ENCODE data around the gene ADARB2.
A peak's percentile ranks its signal among the peaks of the same experiment; 100 is the strongest.
"Not testable (repeated sequence)": the region's sequence is repeated elsewhere in the genome, so short reads cannot be mapped to it uniquely, and the experiment has no call there.

ADARB2 gene

GRCh38 chr10:1423676-1424253 lies 313.6 kb downstream of the ADARB2 start:
- DNase-seq (ENCODE audit: low read depth), result no peak

- DNase-seq (ENCODE audit: low read depth), result no peak
These were observed 315.1 kb downstream of the ADARB2 start for GRCh38 chr10:1422275-1422674.

DNA sequence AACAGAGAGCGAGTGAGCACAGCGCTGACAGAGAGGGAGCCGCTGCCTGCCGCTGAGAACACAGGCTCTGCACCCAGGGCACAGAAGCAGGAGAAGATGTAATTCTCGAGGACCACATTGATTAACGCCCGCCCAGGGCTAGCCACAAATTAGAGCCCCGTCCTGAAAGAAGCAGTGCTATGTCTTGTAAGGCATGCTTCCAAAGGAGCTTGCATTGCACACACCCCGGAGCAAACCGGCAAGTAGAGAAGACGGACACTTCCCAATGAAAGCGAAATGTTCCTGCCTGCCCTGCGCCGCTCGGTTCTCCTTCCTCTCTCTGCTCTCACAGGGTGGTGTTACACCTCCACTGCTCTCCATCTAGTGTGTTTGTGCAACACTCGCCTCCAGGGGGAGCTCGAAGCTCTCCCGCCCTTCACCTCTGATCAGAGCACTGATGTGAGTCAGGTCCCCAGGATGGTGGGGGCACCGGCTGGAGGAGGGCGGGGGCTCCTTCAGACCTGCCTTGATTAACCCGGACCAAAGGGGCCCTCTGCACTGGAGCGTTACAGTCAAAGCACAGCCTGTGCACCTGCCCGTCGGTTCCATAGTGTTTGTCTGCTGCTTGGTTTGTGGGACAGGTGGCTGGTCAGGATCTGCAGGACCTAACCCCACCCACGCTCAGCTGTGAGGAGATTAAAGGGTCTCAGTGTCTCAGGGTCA lies 316.5 kb downstream of the ADARB2 start:
- peak; percentile 5 for DNase-seq (ENCODE audit: low read depth)

GRCh38 chr10:1419796-1420610 lies 317.3 kb downstream of the ADARB2 start:
- DNase-seq (ENCODE audit: low read depth), result no peak

DNA sequence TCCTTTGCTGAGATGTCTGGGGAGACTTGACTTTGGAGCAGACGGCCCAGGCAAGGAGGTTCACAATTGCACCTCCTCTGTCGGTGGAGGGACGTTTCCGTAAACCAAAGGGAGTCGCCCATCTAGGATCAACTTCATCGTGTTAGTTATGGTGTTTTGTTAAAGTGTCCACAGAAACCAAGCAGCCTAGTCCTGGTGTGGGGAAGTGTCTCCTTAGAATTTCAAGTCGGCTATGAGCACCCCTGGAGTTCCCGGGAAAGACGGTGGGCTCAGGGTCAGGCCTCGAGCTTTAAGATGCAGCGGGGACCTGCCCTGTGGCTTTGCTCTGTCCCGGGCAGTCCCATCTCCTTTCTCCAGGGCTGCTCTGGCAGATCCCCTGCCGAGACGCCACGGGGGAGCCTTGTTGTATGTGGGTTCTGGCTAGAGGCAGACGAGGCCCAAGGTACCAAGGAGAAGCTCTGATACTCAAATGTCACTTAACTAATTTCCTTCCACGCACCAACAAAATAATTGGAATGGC lies 319.2 kb downstream of the ADARB2 start:
- no peak for DNase-seq (ENCODE audit: low read depth)

GRCh38 chr10:1417574-1417973 lies 319.8 kb downstream of the ADARB2 start:
- no peak for DNase-seq (ENCODE audit: low read depth)

DNA sequence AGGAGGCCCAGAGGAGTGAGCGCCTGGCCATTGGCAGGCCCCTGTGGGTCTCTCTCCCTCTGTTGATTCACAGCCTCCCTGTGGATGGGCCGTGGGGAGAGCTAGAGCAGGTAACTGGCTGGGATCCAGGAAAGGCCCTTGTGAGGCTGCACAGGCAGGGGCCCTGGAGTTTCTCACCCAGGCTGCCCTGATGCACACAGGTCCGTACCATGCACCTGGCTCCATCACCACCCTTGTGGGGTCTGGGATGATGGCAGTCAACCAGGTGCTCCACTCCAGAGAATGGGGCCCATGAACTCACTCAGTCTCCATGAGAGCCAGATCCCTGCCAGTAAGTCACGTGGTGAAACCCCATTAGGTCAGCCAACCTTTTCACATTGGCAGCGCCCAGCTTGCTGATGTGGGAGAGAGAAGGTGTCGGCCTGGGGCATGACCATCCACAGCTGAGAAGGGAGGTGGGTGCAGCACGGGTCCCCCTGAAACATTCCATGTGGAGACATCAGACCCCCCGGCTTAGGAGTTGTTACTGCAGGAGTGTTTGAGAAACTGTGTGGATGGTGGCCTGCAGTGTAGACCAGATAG lies 320.8 kb downstream of the ADARB2 start:
- DNase-seq (ENCODE audit: low read depth), result no peak

DNA sequence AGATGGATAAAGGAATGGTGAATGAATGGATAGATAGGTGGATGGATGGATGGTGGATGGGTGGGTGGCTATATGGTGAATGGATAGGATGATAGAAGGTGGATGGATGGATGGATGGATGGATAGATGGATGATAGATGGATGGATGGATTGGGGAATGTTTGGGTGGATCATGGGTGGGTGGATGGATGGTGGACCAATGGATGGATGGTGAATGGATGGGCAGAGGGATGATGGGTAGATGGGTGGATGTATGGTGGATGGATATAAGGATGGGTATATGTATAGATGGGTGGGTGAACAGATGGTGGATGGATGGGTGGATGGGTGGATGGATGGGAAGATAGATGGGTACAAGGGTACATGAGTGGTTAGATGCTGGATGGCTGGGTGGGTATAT lies 322.4 kb downstream of the ADARB2 start:
- no peak for DNase-seq (ENCODE audit: low read depth)

GRCh38 chr10:1414346-1414745 lies 323.0 kb downstream of the ADARB2 start:
- DNase-seq (ENCODE audit: low read depth), result not testable (repeated sequence)

DNA sequence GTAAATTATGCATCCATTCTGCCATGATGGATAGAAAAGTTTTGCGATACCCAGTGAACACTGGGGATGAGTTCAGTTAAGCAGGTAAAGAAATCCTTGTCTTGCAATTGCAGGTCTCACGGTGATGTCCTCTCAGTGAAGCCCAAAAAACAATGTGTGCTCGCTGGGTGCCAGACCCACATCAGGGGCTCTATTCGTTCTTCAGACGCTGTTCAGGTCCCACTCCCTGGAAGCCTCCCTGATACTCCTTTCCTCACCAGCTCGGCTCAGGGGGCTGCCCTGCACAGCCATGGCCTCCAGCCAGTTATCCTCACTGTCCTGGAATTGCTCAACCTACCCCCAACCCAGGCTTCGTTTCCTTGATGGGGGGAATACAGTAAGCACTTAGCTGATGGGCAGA lies 323.5 kb downstream of the ADARB2 start:
- no peak for DNase-seq (ENCODE audit: low read depth)

- DNase-seq (ENCODE audit: low read depth), result no peak
These were observed 324.1 kb downstream of the ADARB2 start for GRCh38 chr10:1413256-1413655.

GRCh38 chr10:1412531-1413189 lies 324.7 kb downstream of the ADARB2 start:
- DNase-seq (ENCODE audit: low read depth), result no peak

- no peak for DNase-seq (ENCODE audit: low read depth)
These were observed 325.4 kb downstream of the ADARB2 start for GRCh38 chr10:1411956-1412355.

DNA sequence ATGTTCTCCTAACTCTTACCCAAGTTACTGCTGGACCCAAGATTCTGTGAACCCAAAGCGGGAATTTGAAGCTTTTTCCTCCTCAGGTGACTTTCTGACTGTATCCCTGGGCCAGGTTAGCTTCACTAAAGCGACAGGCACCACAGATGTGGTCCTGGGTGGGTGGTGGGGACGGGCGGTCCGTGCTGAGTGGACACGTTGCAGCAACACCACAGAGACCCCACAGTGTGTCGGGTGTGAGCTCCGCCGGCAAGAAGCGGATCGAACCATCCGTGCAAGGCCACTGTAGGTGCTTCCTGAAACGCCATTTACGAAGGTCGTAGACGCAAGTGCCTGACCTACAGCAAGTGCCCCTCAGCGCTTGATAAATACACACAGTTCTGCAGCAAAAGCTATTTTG lies 325.9 kb downstream of the ADARB2 start:
- DNase-seq (ENCODE audit: low read depth), result no peak

DNA sequence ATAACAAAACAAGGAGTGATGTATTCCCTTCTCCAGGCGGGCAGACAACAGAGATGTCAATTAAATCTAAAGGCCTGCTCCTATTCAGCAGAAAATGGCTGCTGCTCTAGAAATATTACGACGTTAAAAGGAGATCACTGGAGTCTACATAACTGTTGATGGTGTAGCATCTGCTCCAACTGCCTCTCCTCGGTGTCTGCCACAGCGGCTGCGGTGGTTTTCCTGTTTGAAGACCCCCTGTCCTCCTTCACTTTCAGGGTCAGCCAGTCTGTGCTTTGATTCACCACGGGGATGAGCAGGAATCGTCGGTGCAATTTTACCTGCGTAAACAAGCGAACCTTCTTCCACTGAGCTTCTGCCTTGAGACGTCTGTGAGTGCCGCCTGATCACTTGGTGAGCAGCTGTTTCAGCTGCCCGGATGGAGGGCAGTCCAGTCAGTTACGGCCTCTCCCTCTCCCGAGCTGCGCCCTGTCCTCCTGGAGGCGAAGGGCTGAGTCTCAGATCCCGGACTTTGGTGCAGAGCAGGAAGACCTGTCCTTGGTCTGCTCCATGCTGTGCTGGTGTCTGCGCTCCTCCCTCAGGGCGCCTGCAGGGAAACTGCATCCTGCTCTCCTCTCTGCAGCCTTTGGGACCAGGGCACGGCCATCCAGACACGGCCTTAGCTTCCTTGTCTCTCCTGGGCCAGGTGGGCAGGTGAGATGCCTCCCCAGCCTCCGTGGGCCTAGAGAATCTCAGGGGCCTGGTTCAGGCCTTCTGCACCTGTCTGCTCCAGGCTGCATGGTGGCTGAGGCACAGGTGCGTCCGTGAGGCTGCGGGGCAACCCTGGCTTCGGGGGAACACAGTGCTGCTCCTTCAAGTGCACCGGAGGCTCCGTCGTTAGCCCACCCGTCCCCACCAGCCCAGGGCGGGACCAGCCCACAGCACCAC lies 326.6 kb downstream of the ADARB2 start:
- no peak for DNase-seq (ENCODE audit: low read depth)

DNA sequence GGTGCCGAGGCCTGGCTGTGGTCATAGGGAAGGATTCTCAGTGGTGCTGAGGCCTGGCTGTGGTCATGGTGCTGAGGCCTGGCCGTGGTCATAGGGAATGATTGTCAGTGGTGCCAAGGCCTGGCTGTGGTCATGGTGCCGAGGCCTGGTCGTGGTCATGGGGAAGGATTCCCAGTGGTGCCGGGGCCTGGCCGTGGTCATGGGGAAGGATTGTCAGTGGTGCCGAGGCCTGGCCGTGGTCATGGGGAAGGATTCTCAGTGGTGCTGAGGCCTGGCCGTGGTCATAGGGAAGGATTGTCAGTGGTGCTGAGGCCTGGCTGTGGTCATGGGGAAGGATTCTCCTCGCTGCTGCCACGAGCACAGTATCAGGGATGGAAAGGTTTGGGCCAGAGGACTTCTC lies 327.3 kb downstream of the ADARB2 start:
- no peak for DNase-seq (ENCODE audit: low read depth)

DNA sequence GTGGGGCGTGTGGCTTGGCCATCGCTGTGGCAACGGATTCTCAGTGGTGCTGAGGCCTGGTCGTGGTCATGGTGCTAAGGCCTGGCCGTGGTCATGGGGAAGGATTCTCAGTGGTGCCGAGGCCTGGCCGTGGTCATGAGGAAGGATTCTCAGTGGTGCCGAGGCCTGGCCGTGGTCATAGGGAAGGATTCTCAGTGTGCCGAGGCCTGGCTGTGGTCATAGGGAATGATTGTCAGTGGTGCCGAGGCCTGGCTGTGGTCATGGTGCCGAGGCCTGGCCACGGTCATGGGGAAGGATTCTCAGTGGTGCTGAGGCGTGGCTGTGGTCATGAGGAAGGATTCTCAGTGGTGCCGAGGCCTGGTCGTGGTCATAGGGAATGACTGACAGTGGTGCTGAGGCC lies 327.9 kb downstream of the ADARB2 start:
- DNase-seq (ENCODE audit: low read depth), result no peak

DNA sequence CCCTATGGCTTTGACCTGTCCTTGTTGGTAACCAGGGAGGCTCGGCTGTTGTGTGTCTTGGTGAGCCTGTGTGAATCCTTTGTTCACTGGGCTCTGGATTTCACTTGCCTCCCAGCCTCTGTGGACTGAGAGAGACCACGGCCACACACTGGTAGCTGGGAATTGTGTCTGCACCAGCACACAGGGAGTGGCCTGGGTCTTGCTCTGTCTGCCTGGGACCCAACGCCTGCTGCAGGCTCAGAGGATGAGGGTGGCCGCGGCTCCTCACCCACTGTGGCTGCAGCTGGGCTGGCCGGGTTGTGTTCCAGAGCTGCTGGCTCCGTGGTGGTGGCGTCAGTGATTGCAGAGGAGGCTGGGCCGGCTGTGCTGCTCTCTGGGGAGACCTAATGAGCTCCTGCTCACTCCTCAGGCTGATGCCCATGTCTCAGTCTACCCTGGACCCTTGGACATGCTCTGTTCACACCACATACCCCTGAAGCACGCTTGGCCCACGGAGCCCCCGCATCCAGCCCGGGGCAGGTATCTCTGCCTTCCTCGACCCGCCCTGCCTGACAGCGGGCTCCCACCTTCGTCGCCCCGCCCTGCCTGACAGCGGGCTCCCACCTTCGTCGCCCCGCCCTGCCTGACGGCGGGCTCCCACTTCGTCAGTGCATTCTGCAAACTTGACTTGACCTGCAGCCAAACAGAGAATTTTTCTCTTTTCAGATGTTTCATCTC lies 328.5 kb downstream of the ADARB2 start:
- no peak for DNase-seq (ENCODE audit: low read depth)

DNA sequence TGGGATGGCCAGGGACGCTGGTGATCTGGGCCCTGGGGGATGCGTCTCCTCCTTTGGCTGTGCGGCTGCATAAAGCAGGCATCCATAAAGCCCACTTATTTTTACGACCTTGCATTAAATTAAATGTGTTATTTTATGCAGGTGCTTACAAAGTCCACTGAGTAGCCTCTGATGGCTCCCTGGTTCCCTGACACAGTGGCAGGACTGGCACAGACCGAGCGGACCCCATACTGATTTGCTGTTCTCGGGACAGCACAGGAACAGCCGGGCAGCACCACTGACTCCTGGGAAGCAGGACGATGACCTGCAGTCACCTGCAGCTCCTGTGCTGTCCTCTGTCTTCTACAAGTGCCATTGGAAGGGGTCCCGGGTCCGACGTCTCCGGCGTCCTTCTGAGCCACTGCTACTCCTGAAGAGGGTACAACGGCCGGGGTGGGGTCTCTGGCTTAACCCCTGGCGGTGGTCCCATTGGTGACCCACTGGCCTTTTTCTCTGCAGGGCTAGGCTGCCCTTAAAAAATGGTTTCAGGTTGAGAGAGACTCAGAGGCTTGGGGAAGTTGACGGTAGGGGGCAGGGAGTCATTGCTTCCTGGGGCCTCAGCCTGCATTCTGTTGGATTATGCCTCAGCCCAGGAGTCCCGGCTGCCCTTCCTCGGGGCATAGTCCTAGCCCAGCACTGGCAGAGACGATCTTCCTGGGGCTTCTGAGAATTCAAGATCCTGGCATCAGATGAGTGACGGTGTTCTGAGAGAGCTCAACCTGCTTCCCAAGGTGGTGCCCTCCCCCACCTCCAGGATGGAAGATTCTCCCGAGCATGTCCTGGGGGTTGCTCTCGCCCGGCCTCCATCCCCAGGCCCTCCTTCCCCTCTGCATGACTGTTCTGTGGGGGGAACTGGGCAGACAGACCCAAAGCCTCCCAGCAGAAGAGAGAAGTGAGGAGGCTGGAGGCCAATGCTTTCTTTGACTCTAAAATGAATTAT lies 330.1 kb downstream of the ADARB2 start:
- no peak for DNase-seq (ENCODE audit: low read depth)
